Breast epithelium (tissue), 4 donors: ENCODE results near the gene UBXN11. TPM values are rescaled to one million over a fixed set of nuclear protein-coding genes. Genes with fewer than 3 reads are reported as not detected.

ENCODE experiments used
- DNase-seq, 2 donors: peaks; one replicate each; pipeline ENCODE4 v3.0.0-alpha.2; 2019; ENCODE audit warnings: low spot score in 2 of 2
- H3K27ac ChIP-seq, 2 donors: fragments of 200-600 bp; sonication (generic) in 1 of 2; one replicate each; pipeline ENCODE4 v1.5.1; 2016 to 2019; ENCODE audit warnings: mild to moderate bottlenecking in 1 of 2
- H3K27me3 ChIP-seq, 2 donors: fragments of 200-600 bp; sonication (generic) in 1 of 2; one replicate each; pipeline versions ENCODE4 v1.5.1 to v1.6.0; 2017 to 2019; ENCODE audit warnings: control low read depth in 1 of 2, mild to moderate bottlenecking in 1 of 2
- H3K36me3 ChIP-seq: fragments of 200-600 bp; one replicate; pipeline ENCODE4 v1.5.1; 2019
- H3K4me1 ChIP-seq, 2 donors: fragments of 200-600 bp; sonication (generic); one replicate each; pipeline ENCODE4 v1.5.1; 2016 to 2019; ENCODE audit warnings: control low read depth in 1 of 2
- H3K4me3 ChIP-seq, 3 donors: fragments of 200-600 bp; sonication (generic); 1 replicate in 2 of 3; 2 replicates in 1 of 3; pipeline ENCODE4 v1.5.1; 2016 to 2019; ENCODE audit warnings: mild to moderate bottlenecking in 3 of 3, moderate library complexity in 2 of 3
- H3K9me3 ChIP-seq, 2 donors: fragments of 200-600 bp; sonication (generic) in 1 of 2; one replicate each; pipeline ENCODE4 v1.5.1; 2016 to 2019; ENCODE audit warnings: control low read depth in 1 of 2
- POLR2A ChIP-seq: fragments of 450-650 bp; IDR thresholded peaks from one replicate; pipeline ENCODE4 v1.6.1; 2016; ENCODE audit warnings: antibody characterized with exemption, mild to moderate bottlenecking, moderate library complexity
- POLR2AphosphoS5 ChIP-seq, 3 donors: sonication (generic); formaldehyde crosslinking; IDR thresholded peaks; one replicate each; pipeline ENCODE4 v1.6.1; 2017; ENCODE audit warnings: antibody characterized with exemption in 3 of 3
- intact Hi-C: fragments of 100-400 bp; cut with DNase I; formaldehyde crosslinking; loops from one replicate; pipeline ENCODE4 v1.15.1; 2023; ENCODE audit warnings: low total_unique reads
- total RNA-seq, 3 donors: library from RNA; depleted of rRNA; stranded (reverse); fragments of >200 nt; gene quantifications; one replicate each; pipeline ENCODE4 v1.1.0, GENCODE V29; 2016
- TF ChIP-seq, protein P1 (sequence below), 3 donors: fragments of 450-650 bp; IDR thresholded peaks; one replicate each; pipeline ENCODE4 v1.5.1; 2016 to 2017; ENCODE audit warnings: antibody characterized with exemption in 3 of 3, mild to moderate bottlenecking in 3 of 3, moderate library complexity in 3 of 3

Gene UBXN11
- total RNA-seq, 3 donors from 2014 or later = 15.0 to 25.5 (median 24.9) TPM

DNA sequence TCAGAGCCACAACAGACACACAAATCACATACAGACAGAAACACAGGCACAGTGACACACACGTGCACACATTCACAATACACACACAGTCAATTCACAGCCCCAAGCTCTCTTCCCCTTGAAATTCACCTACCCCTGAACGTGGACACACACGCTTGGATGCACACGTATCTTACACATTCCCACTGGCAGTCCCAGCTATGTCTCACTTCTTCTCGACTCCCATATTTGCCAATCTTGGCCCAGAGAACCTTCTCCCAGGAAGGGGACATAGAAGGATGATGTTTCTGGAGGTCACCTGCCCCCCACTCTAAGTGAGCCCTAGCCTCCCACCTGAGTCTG lies 45.9 kb upstream of the UBXN11 start:
- no peaks in the 10 kb centered on the region for H3K27me3 ChIP-seq
- TF ChIP-seq, protein P1, sequence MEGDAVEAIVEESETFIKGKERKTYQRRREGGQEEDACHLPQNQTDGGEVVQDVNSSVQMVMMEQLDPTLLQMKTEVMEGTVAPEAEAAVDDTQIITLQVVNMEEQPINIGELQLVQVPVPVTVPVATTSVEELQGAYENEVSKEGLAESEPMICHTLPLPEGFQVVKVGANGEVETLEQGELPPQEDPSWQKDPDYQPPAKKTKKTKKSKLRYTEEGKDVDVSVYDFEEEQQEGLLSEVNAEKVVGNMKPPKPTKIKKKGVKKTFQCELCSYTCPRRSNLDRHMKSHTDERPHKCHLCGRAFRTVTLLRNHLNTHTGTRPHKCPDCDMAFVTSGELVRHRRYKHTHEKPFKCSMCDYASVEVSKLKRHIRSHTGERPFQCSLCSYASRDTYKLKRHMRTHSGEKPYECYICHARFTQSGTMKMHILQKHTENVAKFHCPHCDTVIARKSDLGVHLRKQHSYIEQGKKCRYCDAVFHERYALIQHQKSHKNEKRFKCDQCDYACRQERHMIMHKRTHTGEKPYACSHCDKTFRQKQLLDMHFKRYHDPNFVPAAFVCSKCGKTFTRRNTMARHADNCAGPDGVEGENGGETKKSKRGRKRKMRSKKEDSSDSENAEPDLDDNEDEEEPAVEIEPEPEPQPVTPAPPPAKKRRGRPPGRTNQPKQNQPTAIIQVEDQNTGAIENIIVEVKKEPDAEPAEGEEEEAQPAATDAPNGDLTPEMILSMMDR (IDR thresholded peaks at IDR 0.05) = no peak

DNA sequence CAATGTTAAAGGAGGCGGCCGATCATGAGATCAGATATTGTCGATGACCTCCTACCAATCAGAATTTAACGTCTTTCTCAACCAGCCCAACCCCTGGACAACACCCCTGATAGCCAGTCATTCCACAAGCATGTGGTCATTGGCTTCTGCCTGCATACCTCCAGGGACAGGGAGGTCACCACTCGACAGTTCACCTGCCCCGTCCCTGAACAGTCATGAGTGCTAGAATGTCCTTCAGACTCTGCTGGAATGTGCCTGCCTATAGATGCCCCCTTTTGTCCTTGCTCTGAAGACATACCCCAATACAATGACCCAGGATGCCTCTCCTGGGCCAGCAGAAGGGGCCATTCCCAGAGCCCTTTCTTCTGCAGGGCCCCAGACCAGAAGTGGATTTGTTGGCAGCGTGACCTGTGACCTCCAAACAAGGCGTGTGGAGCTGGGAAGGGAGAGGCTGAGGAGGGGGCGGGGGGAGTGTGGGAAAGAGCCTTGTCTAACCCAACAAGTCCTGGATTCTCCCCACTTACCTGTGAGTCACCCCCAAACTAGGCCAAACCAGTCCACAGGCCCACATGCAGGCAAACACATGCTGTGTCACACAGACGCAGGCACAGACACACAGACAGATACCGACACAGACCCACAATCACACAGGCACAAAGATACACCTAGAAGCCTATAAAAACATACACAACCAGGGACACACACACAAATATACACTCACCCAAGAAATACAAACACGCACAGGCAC lies 45.3 kb upstream of the UBXN11 start:
- no peak overlapping the region for H3K27ac ChIP-seq
- intact Hi-C loops = no loop called here

More for the DNA sequence above, 45.9 kb upstream of the UBXN11 start:
- intact Hi-C loops = no loop called here
- H3K9me3 ChIP-seq = no peaks in the 10 kb centered on the region
- no peak for DNase-seq
- no peaks in the 10 kb centered on the region for H3K4me1 ChIP-seq
- no peaks in the 10 kb centered on the region for H3K36me3 ChIP-seq
- no peak overlapping the region for H3K27ac ChIP-seq
- no peak overlapping the region for H3K4me3 ChIP-seq

GRCh38 chr1:26350701-26351589 lies 44.5 kb upstream of the UBXN11 start:
- Histone ChIP-seq H3K9me3 (no peaks in the 10 kb centered on the region), H3K4me3 (no peak overlapping the region), H3K27me3 (no peaks in the 10 kb centered on the region), H3K4me1 (no peaks in the 10 kb centered on the region), H3K36me3 (no peaks in the 10 kb centered on the region), H3K27ac (no peak overlapping the region)
- TF ChIP-seq POLR2AphosphoS5 (IDR thresholded peaks at IDR 0.05) = no peak
- TF ChIP-seq, protein P1 (IDR thresholded peaks at IDR 0.05) = no peak
- no peak for TF ChIP-seq POLR2A
- DNase-seq = no peak
- intact Hi-C loops = no loop called here

More for the DNA sequence above, 45.3 kb upstream of the UBXN11 start:
- DNase-seq = no peak
- H3K4me3 ChIP-seq = no peak overlapping the region
- H3K4me1 ChIP-seq = no peaks in the 10 kb centered on the region
- no peaks in the 10 kb centered on the region for H3K36me3 ChIP-seq
- TF ChIP-seq POLR2AphosphoS5 (IDR thresholded peaks at IDR 0.05) (no peak), POLR2A (no peak)
- TF ChIP-seq, protein P1 (IDR thresholded peaks at IDR 0.05) = no peak
- H3K27me3 ChIP-seq = no peaks in the 10 kb centered on the region
- no peaks in the 10 kb centered on the region for H3K9me3 ChIP-seq

DNA sequence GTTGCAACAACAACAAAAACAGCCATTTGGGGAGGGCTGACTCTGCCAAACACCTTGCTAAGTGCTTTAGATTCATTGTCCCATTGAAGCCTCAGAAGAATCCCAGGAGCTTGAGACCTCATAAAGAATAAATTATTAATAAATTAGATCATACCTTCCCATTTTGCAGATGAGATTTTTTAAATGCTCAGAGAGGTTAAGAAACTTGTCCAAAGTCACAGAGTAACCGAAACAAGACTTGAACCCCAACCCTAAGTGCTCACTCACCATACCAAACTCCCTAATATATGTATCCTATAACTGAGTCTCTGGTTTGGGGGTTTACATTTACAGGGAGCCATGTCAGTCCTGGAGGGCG lies 43.9 kb upstream of the UBXN11 start:
- no peaks in the 10 kb centered on the region for H3K27me3 ChIP-seq
- no peak for DNase-seq
- H3K27ac ChIP-seq = no peak overlapping the region
- intact Hi-C loops = no loop called here
- no peaks in the 10 kb centered on the region for H3K9me3 ChIP-seq
- H3K36me3 ChIP-seq = no peaks in the 10 kb centered on the region
- no peaks in the 10 kb centered on the region for H3K4me1 ChIP-seq
- TF ChIP-seq POLR2AphosphoS5 (IDR thresholded peaks at IDR 0.05) = no peak
- TF ChIP-seq, protein P1 (IDR thresholded peaks at IDR 0.05) = no peak
- no peak for TF ChIP-seq POLR2A
- no peak overlapping the region for H3K4me3 ChIP-seq

GRCh38 chr1:26349877-26350244 lies 43.4 kb upstream of the UBXN11 start:
- H3K4me3 ChIP-seq = no peak overlapping the region
- H3K9me3 ChIP-seq = no peaks in the 10 kb centered on the region
- TF ChIP-seq POLR2AphosphoS5 (IDR thresholded peaks at IDR 0.05) = no peak
- no peak for TF ChIP-seq POLR2A
- TF ChIP-seq, protein P1 (IDR thresholded peaks at IDR 0.05) = no peak
- H3K4me1 ChIP-seq = no peaks in the 10 kb centered on the region
- H3K27me3 ChIP-seq = no peaks in the 10 kb centered on the region
- no peaks in the 10 kb centered on the region for H3K36me3 ChIP-seq
- intact Hi-C loops = no loop called here
- no peak for DNase-seq
- H3K27ac ChIP-seq = no peak overlapping the region
